GM19468 (cell line): Measurements from ENCODE around the gene DSEL.

Source experiments
- ATAC-seq: cut with Tn5 transposase; IDR thresholded peaks from one replicate; pipeline ENCODE4 v1.9.1; 2021; ENCODE audit warnings: mild to moderate bottlenecking, moderate library complexity, moderate number of reproducible peaks; ENCODE audit not compliant: unreplicated experiment; ENCODE audit errors: extremely low read depth

DSEL gene

GRCh38 chr18:67508146-67508545, 8.4 kb downstream of the DSEL start:
- no peak for ATAC-seq

GRCh38 chr18:67504739-67505138, 11.8 kb downstream of the DSEL start:
- ATAC-seq, result no peak

- no peak for ATAC-seq
These were observed 15.9 kb downstream of the DSEL start for GRCh38 chr18:67500522-67501205.

GRCh38 chr18:67496469-67496868, 20.1 kb downstream of the DSEL start:
- no peak for ATAC-seq

GRCh38 chr18:67486534-67486933, 30.0 kb downstream of the DSEL start:
- no peak for ATAC-seq

GRCh38 chr18:67485655-67486054, 30.9 kb downstream of the DSEL start:
- ATAC-seq, result no peak

GRCh38 chr18:67484458-67484857, 32.1 kb downstream of the DSEL start:
- ATAC-seq, result no peak

- no peak for ATAC-seq
These were observed 32.6 kb downstream of the DSEL start for GRCh38 chr18:67483952-67484351.

- ATAC-seq, result no peak
These were observed 33.3 kb downstream of the DSEL start for GRCh38 chr18:67483237-67483636.

GRCh38 chr18:67478249-67478648, 38.3 kb downstream of the DSEL start:
- ATAC-seq, result no peak

- no peak for ATAC-seq
These were observed 39.0 kb downstream of the DSEL start for GRCh38 chr18:67477522-67477921.

- no peak for ATAC-seq
These were observed 39.9 kb downstream of the DSEL start for GRCh38 chr18:67476585-67476984.

GRCh38 chr18:67475673-67476072, 40.8 kb downstream of the DSEL start:
- no peak for ATAC-seq

GRCh38 chr18:67468038-67468437, 48.5 kb downstream of the DSEL start:
- no peak for ATAC-seq

GRCh38 chr18:67467188-67467587, 49.3 kb downstream of the DSEL start:
- ATAC-seq, result no peak

GRCh38 chr18:67464499-67464898, 52.0 kb downstream of the DSEL start:
- ATAC-seq, result no peak

GRCh38 chr18:67463829-67464228, 52.7 kb downstream of the DSEL start:
- no peak for ATAC-seq

GRCh38 chr18:67456711-67457110, 59.8 kb downstream of the DSEL start:
- ATAC-seq, result no peak
